ENCODE results near the gene TSPAN3.

- TF ChIP-seq SP1 (IDR thresholded peaks at IDR 0.05) (no peak), SUZ12 (IDR thresholded peaks at IDR 0.05) (no peak), ARNT (IDR thresholded peaks at IDR 0.05) (no peak), TARDBP (IDR thresholded peaks at IDR 0.05) (no peak), CTBP1 (IDR thresholded peaks at IDR 0.05; ENCODE audit: borderline replicate concordance) (no peak), FOXK2 (IDR thresholded peaks at IDR 0.05) (no peak), FOXM1 (IDR thresholded peaks at IDR 0.05; ENCODE audit: borderline replicate concordance) (no peak), HDGF (IDR thresholded peaks at IDR 0.05; ENCODE audit: borderline replicate concordance) (no peak), FOXA1 (IDR thresholded peaks at IDR 0.05) (no peak), NFRKB (IDR thresholded peaks at IDR 0.05) (no peak), L3MBTL2 (conservative IDR thresholded peaks at IDR 0.05) (no peak), LEF1 (IDR thresholded peaks at IDR 0.05; ENCODE audit: borderline replicate concordance) (no peak), ELF4 (IDR thresholded peaks at IDR 0.05) (no peak), ZNF384 (IDR thresholded peaks at IDR 0.05) (no peak)
These were observed 53.7 kb downstream of the TSPAN3 start for GRCh38 chr15:77017091-77017660.
